Measurements from ENCODE around the gene AGR2.

AGR2 gene

GRCh38 chr7:16753102-16753931, 51.5 kb downstream of the AGR2 start, which contains the start of gene TSPAN13:
Gene TSPAN13 (plus strand): TSS chr7:16753755. CDS start chr7:16753968, 213 bp downstream.
- Histone ChIP-seq H3K4me3 (ENCODE audit: low read depth, low read length) (peak within 1 kb of the TSS; percentile 90), H3K9ac (ENCODE audit: low read depth, low read length) (peak within 1 kb of the TSS; percentile 55), H3K27me3 (ENCODE audit: control insufficient read depth, insufficient read depth, low read length) (peaks cover 6% of the 10 kb centered on the region)

GRCh38 chr7:16747102-16747501, 57.7 kb downstream of the AGR2 start:
- H3K36me3 ChIP-seq (ENCODE audit: control insufficient read depth, insufficient read depth, low read length) = no peaks in the 10 kb centered on the region
- H3K4me3 ChIP-seq (ENCODE audit: low read depth, low read length) = no peak overlapping the region
- H3K9ac ChIP-seq (ENCODE audit: low read depth, low read length) = no peak overlapping the region
- no peaks in the 10 kb centered on the region for H3K27me3 ChIP-seq (ENCODE audit: control insufficient read depth, insufficient read depth, low read length)
- peaks cover 15% of the 10 kb centered on the region for H3K4me1 ChIP-seq (ENCODE audit: control insufficient read depth, insufficient read depth, low read length)
- H3K9me3 ChIP-seq (ENCODE audit: control insufficient read depth, insufficient read depth, low read length) = no peaks in the 10 kb centered on the region

More at GRCh38 chr7:16753102-16753931, 51.5 kb downstream of the AGR2 start, which contains the start of gene TSPAN13:
- peaks cover 3% of the 10 kb centered on the region for H3K4me1 ChIP-seq (ENCODE audit: control insufficient read depth, insufficient read depth, low read length)
- no peaks in the 10 kb centered on the region for H3K9me3 ChIP-seq (ENCODE audit: control insufficient read depth, insufficient read depth, low read length)
- H3K36me3 ChIP-seq (ENCODE audit: control insufficient read depth, insufficient read depth, low read length) = no peaks in the 10 kb centered on the region

GRCh38 chr7:16745645-16746044, 59.2 kb downstream of the AGR2 start:
- Histone ChIP-seq H3K27me3 (ENCODE audit: control insufficient read depth, insufficient read depth, low read length) (no peaks in the 10 kb centered on the region), H3K4me3 (ENCODE audit: low read depth, low read length) (no peak overlapping the region), H3K9ac (ENCODE audit: low read depth, low read length) (no peak overlapping the region), H3K4me1 (ENCODE audit: control insufficient read depth, insufficient read depth, low read length) (peaks cover 15% of the 10 kb centered on the region), H3K9me3 (ENCODE audit: control insufficient read depth, insufficient read depth, low read length) (no peaks in the 10 kb centered on the region), H3K36me3 (ENCODE audit: control insufficient read depth, insufficient read depth, low read length) (no peaks in the 10 kb centered on the region)

- Histone ChIP-seq H3K4me1 (ENCODE audit: control insufficient read depth, insufficient read depth, low read length) (peaks cover 15% of the 10 kb centered on the region), H3K27me3 (ENCODE audit: control insufficient read depth, insufficient read depth, low read length) (no peaks in the 10 kb centered on the region), H3K9me3 (ENCODE audit: control insufficient read depth, insufficient read depth, low read length) (no peaks in the 10 kb centered on the region), H3K4me3 (ENCODE audit: low read depth, low read length) (no peak overlapping the region), H3K9ac (ENCODE audit: low read depth, low read length) (no peak overlapping the region), H3K36me3 (ENCODE audit: control insufficient read depth, insufficient read depth, low read length) (no peaks in the 10 kb centered on the region)
Measured at GRCh38 chr7:16744518-16745250, 60.1 kb downstream of the AGR2 start.

GRCh38 chr7:16743236-16743635, 61.6 kb downstream of the AGR2 start:
- Histone ChIP-seq H3K9me3 (ENCODE audit: control insufficient read depth, insufficient read depth, low read length) (no peaks in the 10 kb centered on the region), H3K36me3 (ENCODE audit: control insufficient read depth, insufficient read depth, low read length) (no peaks in the 10 kb centered on the region), H3K4me1 (ENCODE audit: control insufficient read depth, insufficient read depth, low read length) (peaks cover 15% of the 10 kb centered on the region), H3K9ac (ENCODE audit: low read depth, low read length) (no peak overlapping the region), H3K27me3 (ENCODE audit: control insufficient read depth, insufficient read depth, low read length) (no peaks in the 10 kb centered on the region), H3K4me3 (ENCODE audit: low read depth, low read length) (no peak overlapping the region)

GRCh38 chr7:16742547-16742946, 62.3 kb downstream of the AGR2 start:
- no peak overlapping the region for H3K9ac ChIP-seq (ENCODE audit: low read depth, low read length)
- H3K36me3 ChIP-seq (ENCODE audit: control insufficient read depth, insufficient read depth, low read length) = no peaks in the 10 kb centered on the region
- peaks cover 17% of the 10 kb centered on the region for H3K4me1 ChIP-seq (ENCODE audit: control insufficient read depth, insufficient read depth, low read length)
- H3K27me3 ChIP-seq (ENCODE audit: control insufficient read depth, insufficient read depth, low read length) = no peaks in the 10 kb centered on the region
- H3K4me3 ChIP-seq (ENCODE audit: low read depth, low read length) = no peak overlapping the region
- H3K9me3 ChIP-seq (ENCODE audit: control insufficient read depth, insufficient read depth, low read length) = no peaks in the 10 kb centered on the region
